Endothelial cell (in vitro differentiated cells): ENCODE measurements around the gene C3orf70. TPM values are rescaled to one million over a fixed set of nuclear protein-coding genes. Genes with fewer than 3 reads are reported as not detected.

Experiments
- DNase-seq: peaks from one replicate; pipeline ENCODE4 v3.0.0; 2021; ENCODE audit warnings: low spot score
- H3K27ac Mint-ChIP-seq: one replicate; pipeline ENCODE4 v1.8.0; 2021; ENCODE audit warnings: mixed read lengths, inconsistent platforms; ENCODE audit not compliant: unreplicated experiment
- H3K27me3 Mint-ChIP-seq: one replicate; pipeline ENCODE4 v1.8.0; 2021; ENCODE audit warnings: mild to moderate bottlenecking, moderate library complexity, mixed read lengths, inconsistent platforms; ENCODE audit not compliant: unreplicated experiment
- H3K36me3 Mint-ChIP-seq: one replicate; pipeline ENCODE4 v1.8.0; 2021; ENCODE audit warnings: mild to moderate bottlenecking, low read depth, mixed read lengths, inconsistent platforms; ENCODE audit not compliant: unreplicated experiment
- H3K4me1 Mint-ChIP-seq: one replicate; pipeline ENCODE4 v1.8.0; 2021; ENCODE audit warnings: mild to moderate bottlenecking, mixed read lengths, inconsistent platforms; ENCODE audit not compliant: unreplicated experiment
- H3K4me3 Mint-ChIP-seq: one replicate; pipeline ENCODE4 v1.8.0; 2021; ENCODE audit warnings: mild to moderate bottlenecking, mixed read lengths, inconsistent platforms; ENCODE audit not compliant: unreplicated experiment
- H3K9me3 Mint-ChIP-seq: one replicate; pipeline ENCODE4 v1.8.0; 2021; ENCODE audit warnings: mixed read lengths, inconsistent platforms; ENCODE audit not compliant: unreplicated experiment
- CTCF ChIP-seq: fragments of 200-600 bp; sonication (generic); IDR thresholded peaks from one replicate; pipeline ENCODE4 v1.5.0; 2021; ENCODE audit warnings: antibody characterized with exemption; ENCODE audit not compliant: unreplicated experiment
- total RNA-seq: library from RNA; stranded (reverse); fragmentation: NEBNext Ultra II Directional; extraction: Animal tissue kit (Norgen Biotek cat#: 25700); gene quantifications from one replicate; pipeline ENCODE4 v1.2.1, GENCODE V29; 2021; ENCODE audit not compliant: unreplicated experiment

The C3orf70 gene
- total RNA-seq, 1 donor from 2014 or later: 1.4 TPM

DNA sequence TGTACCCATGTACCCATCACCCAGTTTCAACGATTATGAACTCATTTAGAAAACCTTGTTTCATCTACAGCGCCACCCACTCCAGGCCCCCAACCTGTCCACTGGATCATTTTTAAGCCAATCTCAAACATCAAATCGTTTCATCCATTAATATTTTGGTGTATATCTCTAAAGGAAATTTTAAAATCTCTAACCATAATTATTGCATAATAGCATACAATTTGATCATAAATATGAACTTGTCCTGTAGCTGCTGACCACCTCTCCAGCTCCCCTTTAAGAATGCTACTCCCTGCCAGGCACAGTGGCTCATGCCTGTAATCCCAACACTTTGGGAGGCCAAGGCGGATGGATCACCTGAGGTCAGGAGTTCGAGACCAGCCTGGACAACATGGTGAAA is 2.8 kb upstream of the C3orf70 start:
- no peak for TF ChIP-seq CTCF

GRCh38 chr3:185153861-185154629 is 1.2 kb upstream of the C3orf70 start:
- H3K4me1 Mint-ChIP-seq: peaks cover 2% of the 10 kb centered on the region

More for the DNA sequence above, 2.8 kb upstream of the C3orf70 start:
- H3K27me3 Mint-ChIP-seq: peaks cover 10% of the 10 kb centered on the region
- H3K4me1 Mint-ChIP-seq: peaks cover 2% of the 10 kb centered on the region
- DNase-seq: no peak
- no peaks in the 10 kb centered on the region for H3K36me3 Mint-ChIP-seq
- no peaks in the 10 kb centered on the region for H3K9me3 Mint-ChIP-seq
- H3K4me3 Mint-ChIP-seq: no peak overlapping the region
- H3K27ac Mint-ChIP-seq: no peak overlapping the region

GRCh38 chr3:185153171-185153771 is 411 bp upstream of the C3orf70 start:
- Mint-ChIP-seq H3K9me3 (no peaks in the 10 kb centered on the region), H3K4me1 (peaks cover 2% of the 10 kb centered on the region), H3K36me3 (no peaks in the 10 kb centered on the region), H3K27me3 (peaks cover 6% of the 10 kb centered on the region), H3K4me3 (peak overlapping the region; percentile 92), H3K27ac (no peak overlapping the region)
- DNase-seq: peak; percentile 33
- TF ChIP-seq CTCF: no peak

More at GRCh38 chr3:185153861-185154629, 1.2 kb upstream of the C3orf70 start:
- no peak for TF ChIP-seq CTCF
- no peak for DNase-seq
- Mint-ChIP-seq H3K9me3 (no peaks in the 10 kb centered on the region), H3K36me3 (no peaks in the 10 kb centered on the region), H3K27me3 (peaks cover 9% of the 10 kb centered on the region), H3K4me3 (no peak overlapping the region), H3K27ac (no peak overlapping the region)

- Mint-ChIP-seq H3K9me3 (no peaks in the 10 kb centered on the region), H3K4me3 (peak overlapping the region; percentile 88), H3K36me3 (no peaks in the 10 kb centered on the region), H3K27ac (no peak overlapping the region), H3K4me1 (peaks cover 2% of the 10 kb centered on the region), H3K27me3 (peaks cover 6% of the 10 kb centered on the region)
- DNase-seq: no peak
- no peak for TF ChIP-seq CTCF
Measured at GRCh38 chr3:185151964-185152409, 873 bp downstream of the C3orf70 start.
